AG09319 (cell line): ENCODE measurements around the gene FAM234A.
"Not testable (repeated sequence)": the region's sequence is repeated elsewhere in the genome, so short reads cannot be mapped to it uniquely, and the experiment has no call there.

Source experiments
- DNase-seq: peaks from one replicate; pipeline ENCODE4 v3.0.0-alpha.2; 2010; ENCODE audit warnings: low read depth; ENCODE audit errors: extremely low read depth
- CTCF ChIP-seq: IDR thresholded peaks from 2 replicates; pipeline ENCODE4 v1.5.1; 2011; ENCODE audit warnings: low read depth, mild to moderate bottlenecking, inconsistent platforms, low read length, moderate library complexity

The FAM234A gene

GRCh38 chr16:191831-192230, 42.8 kb upstream of the FAM234A start:
- TF ChIP-seq CTCF, result no peak
- no peak for DNase-seq

GRCh38 chr16:192686-193085, 41.9 kb upstream of the FAM234A start:
- no peak for DNase-seq
- TF ChIP-seq CTCF, result no peak

GRCh38 chr16:193441-193840, 41.2 kb upstream of the FAM234A start:
- no peak for TF ChIP-seq CTCF
- DNase-seq, result no peak

GRCh38 chr16:194516-194915, 40.1 kb upstream of the FAM234A start:
- TF ChIP-seq CTCF, result no peak

GRCh38 chr16:200388-200787, 34.2 kb upstream of the FAM234A start:
- no peak for TF ChIP-seq CTCF
- DNase-seq, result no peak

More at GRCh38 chr16:194516-194915, 40.1 kb upstream of the FAM234A start:
- DNase-seq, result no peak

GRCh38 chr16:203246-203645, 31.4 kb upstream of the FAM234A start:
- TF ChIP-seq CTCF, result no peak
- DNase-seq, result no peak

GRCh38 chr16:204046-204445, 30.6 kb upstream of the FAM234A start:
- not testable (repeated sequence) for DNase-seq

GRCh38 chr16:209359-209758, 25.3 kb upstream of the FAM234A start:
- not testable (repeated sequence) for DNase-seq

GRCh38 chr16:211631-212180, 22.9 kb upstream of the FAM234A start:
- not testable (repeated sequence) for DNase-seq
